Measurements from ENCODE around the gene ZNF217.
"Not testable (repeated sequence)": the region's sequence is repeated elsewhere in the genome, so short reads cannot be mapped to it uniquely, and the experiment has no call there.

Gene ZNF217

GRCh38 chr20:53597030-53597482, 3.4 kb upstream of the ZNF217 start:
- DNase-seq = no peak

- not testable (repeated sequence) for DNase-seq
Observed at GRCh38 chr20:53596189-53597001, 2.8 kb upstream of the ZNF217 start.

- not testable (repeated sequence) for DNase-seq
Observed at GRCh38 chr20:53595742-53596141, 2.1 kb upstream of the ZNF217 start.

- no peak for DNase-seq
Observed at GRCh38 chr20:53595018-53595378, 1.4 kb upstream of the ZNF217 start.

GRCh38 chr20:53594068-53595017, 704 bp upstream of the ZNF217 start:
- peak; percentile 88 to 95 for DNase-seq

- no peak for DNase-seq
Observed at GRCh38 chr20:53592992-53593465, 610 bp downstream of the ZNF217 start.

- not testable (repeated sequence) for DNase-seq
Observed at GRCh38 chr20:53592454-53592991, 1.1 kb downstream of the ZNF217 start.

- DNase-seq = not testable (repeated sequence)
Observed at GRCh38 chr20:53591941-53592441, 1.6 kb downstream of the ZNF217 start.

- not testable (repeated sequence) for DNase-seq
Observed at GRCh38 chr20:53591206-53591741, 2.4 kb downstream of the ZNF217 start.

GRCh38 chr20:53590608-53591007, 3.0 kb downstream of the ZNF217 start:
- DNase-seq = not testable (repeated sequence)

- DNase-seq = not testable (repeated sequence)
Observed at GRCh38 chr20:53590122-53590521, 3.5 kb downstream of the ZNF217 start.

- DNase-seq = not testable (repeated sequence)
Observed at GRCh38 chr20:53589321-53590065, 4.1 kb downstream of the ZNF217 start.

GRCh38 chr20:53587157-53587703, 6.4 kb downstream of the ZNF217 start:
- DNase-seq = not testable (repeated sequence)

- no peak for DNase-seq
Observed at GRCh38 chr20:53586640-53587039, 7.0 kb downstream of the ZNF217 start.

GRCh38 chr20:53585910-53586309, 7.7 kb downstream of the ZNF217 start:
- not testable (repeated sequence) for DNase-seq

GRCh38 chr20:53585004-53585569, 8.6 kb downstream of the ZNF217 start:
- not testable (repeated sequence) for DNase-seq

GRCh38 chr20:53584550-53584913, 9.1 kb downstream of the ZNF217 start:
- not testable (repeated sequence) for DNase-seq

- DNase-seq = not testable (repeated sequence)
Observed at GRCh38 chr20:53583660-53584549, 9.7 kb downstream of the ZNF217 start.

- no peak for DNase-seq
Observed at GRCh38 chr20:53582574-53583351, 10.9 kb downstream of the ZNF217 start.
